ENCODE data around the gene TAF1B. TPM values are rescaled to one million over a fixed set of nuclear protein-coding genes. Genes with fewer than 3 reads are reported as not detected.

Gene TAF1B
- total RNA-seq, 2 donors from 2014 or later = 14.8 to 16.0 TPM

- H3K27me3 ChIP-seq (replicated peaks; ENCODE audit: insufficient read depth) = no peaks in the 10 kb centered on the region
- H3K4me1 ChIP-seq (replicated peaks) = peaks cover 4% of the 10 kb centered on the region
- 57% methylated on average over 10 of the region's 10 CpGs for WGBS
- TF ChIP-seq CTCF (IDR thresholded peaks at IDR 0.05) = no peak
- no peak for TF ChIP-seq POLR2AphosphoS5 (IDR thresholded peaks at IDR 0.05)
- no peak for TF ChIP-seq POLR2A (IDR thresholded peaks at IDR 0.05)
- H3K9me3 ChIP-seq = no peaks in the 10 kb centered on the region
- no peak overlapping the region for H3K27ac ChIP-seq
- H3K36me3 ChIP-seq = no peaks in the 10 kb centered on the region
- no peak for DNase-seq (ENCODE audit: low spot score)
- intact Hi-C loops (cut with DNase I) = no loop called here
- no peak overlapping the region for H3K4me3 ChIP-seq
Observed at GRCh38 chr2:9968553-9969497, 125.6 kb downstream of the TAF1B start.

- Histone ChIP-seq H3K27ac (peak overlapping the region; percentile 21 to 55), H3K4me3 (no peak overlapping the region)
Observed at GRCh38 chr2:9970200-9971044, 127.1 kb downstream of the TAF1B start.

DNA sequence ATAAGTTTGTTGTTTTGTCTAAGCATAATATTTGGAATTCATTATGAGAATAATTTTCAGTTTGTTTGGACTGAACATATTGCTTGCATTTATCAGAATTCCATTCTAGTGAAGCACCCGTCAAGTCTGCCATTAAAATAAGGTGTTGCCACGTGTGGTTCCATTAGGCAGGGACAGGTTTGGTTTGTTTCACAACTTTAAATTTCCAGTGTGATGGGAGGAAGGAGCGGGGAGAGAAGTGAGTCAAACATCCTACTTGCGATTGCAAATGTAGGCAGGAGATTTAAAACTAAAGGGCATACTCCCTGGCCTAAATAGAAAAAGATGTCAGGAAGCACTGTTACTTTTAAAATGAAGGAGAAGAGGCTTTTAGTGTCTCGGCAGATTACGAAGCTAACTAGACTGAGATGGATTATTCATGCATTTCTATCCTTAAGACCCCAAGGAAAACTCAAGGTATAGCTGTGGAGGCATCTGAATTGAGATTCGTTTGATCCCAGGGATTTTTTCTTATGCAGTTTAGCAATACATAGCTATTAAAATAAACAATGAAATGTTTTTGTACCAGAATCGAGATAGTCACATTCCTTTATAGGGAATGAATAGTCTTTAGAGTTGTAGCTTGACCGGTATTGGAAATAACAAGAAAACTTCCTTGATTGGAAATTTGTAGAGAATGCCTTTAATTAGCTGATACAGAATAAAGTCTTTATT is 128.0 kb downstream of the TAF1B start:
- H3K27ac ChIP-seq = peak overlapping the region in 1 of 2 donors; percentile 21
- intact Hi-C loops (cut with DNase I) = no loop called here
- DNase-seq (ENCODE audit: low spot score) = no peak
- no peaks in the 10 kb centered on the region for H3K27me3 ChIP-seq (replicated peaks; ENCODE audit: insufficient read depth)
- no peak overlapping the region for H3K4me3 ChIP-seq
- H3K36me3 ChIP-seq = no peaks in the 10 kb centered on the region
- no peaks in the 10 kb centered on the region for H3K9me3 ChIP-seq
- H3K4me1 ChIP-seq (replicated peaks) = peaks cover 4% of the 10 kb centered on the region
- TF ChIP-seq POLR2A (IDR thresholded peaks at IDR 0.05) = no peak
- TF ChIP-seq POLR2AphosphoS5 (IDR thresholded peaks at IDR 0.05) = no peak
- TF ChIP-seq CTCF (IDR thresholded peaks at IDR 0.05) = no peak
- 59% methylated on average over 9 of the region's 9 CpGs for WGBS

More at GRCh38 chr2:9970200-9971044, 127.1 kb downstream of the TAF1B start:
- DNase-seq (ENCODE audit: low spot score) = no peak
- no peaks in the 10 kb centered on the region for H3K9me3 ChIP-seq
- H3K27me3 ChIP-seq (replicated peaks; ENCODE audit: insufficient read depth) = no peaks in the 10 kb centered on the region
- no peak for TF ChIP-seq POLR2AphosphoS5 (IDR thresholded peaks at IDR 0.05)
- no peak for TF ChIP-seq CTCF (IDR thresholded peaks at IDR 0.05)
- 18% methylated on average over 12 of the region's 12 CpGs for WGBS
- H3K4me1 ChIP-seq (replicated peaks) = peaks cover 4% of the 10 kb centered on the region
- intact Hi-C loops (cut with DNase I) = no loop called here
- H3K36me3 ChIP-seq = no peaks in the 10 kb centered on the region

DNA sequence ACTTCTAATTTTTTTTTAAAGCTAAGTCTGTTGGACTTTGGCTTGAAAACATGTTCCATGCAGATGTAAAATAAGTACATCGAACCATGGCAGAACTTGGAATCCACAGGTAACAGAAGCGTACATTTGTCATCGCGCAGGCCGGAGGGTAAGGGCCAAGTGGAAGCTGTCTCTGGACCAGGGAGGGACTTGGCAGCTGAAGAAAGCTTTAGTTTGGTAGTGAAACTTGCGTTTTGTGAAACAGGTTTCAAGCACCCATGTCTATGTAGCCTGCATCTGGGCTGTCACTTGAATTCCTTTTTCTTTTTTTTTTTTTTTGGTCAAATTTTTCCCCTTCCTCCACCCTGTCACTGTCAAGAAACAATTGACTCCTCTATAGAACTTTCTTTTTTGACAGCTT is 128.6 kb downstream of the TAF1B start:
- 88% methylated on average over 6 of the region's 6 CpGs for WGBS
- DNase-seq (ENCODE audit: low spot score) = no peak
- no peaks in the 10 kb centered on the region for H3K9me3 ChIP-seq
- peak overlapping the region in 1 of 2 donors; percentile 5 for H3K27ac ChIP-seq
- intact Hi-C loops (cut with DNase I) = no loop called here
- H3K27me3 ChIP-seq (replicated peaks; ENCODE audit: insufficient read depth) = no peaks in the 10 kb centered on the region
- H3K4me3 ChIP-seq = no peak overlapping the region
- peaks cover 4% of the 10 kb centered on the region for H3K4me1 ChIP-seq (replicated peaks)
- TF ChIP-seq POLR2AphosphoS5 (IDR thresholded peaks at IDR 0.05) = no peak
- TF ChIP-seq CTCF (IDR thresholded peaks at IDR 0.05) = no peak
- TF ChIP-seq POLR2A (IDR thresholded peaks at IDR 0.05) = no peak
- no peaks in the 10 kb centered on the region for H3K36me3 ChIP-seq

Measured in prostate gland (tissue), 2 donors.